ENCODE data around the gene LRRC61. TPM values are rescaled to one million over a fixed set of nuclear protein-coding genes. Genes with fewer than 3 reads are reported as not detected.

LRRC61 gene
- total and polyA plus RNA-seq, 2 of the 13 experiments (the other 11 are each of a cell fraction or from before 2014, with no cell fraction given), result 33.0 to 34.8 TPM

DNA sequence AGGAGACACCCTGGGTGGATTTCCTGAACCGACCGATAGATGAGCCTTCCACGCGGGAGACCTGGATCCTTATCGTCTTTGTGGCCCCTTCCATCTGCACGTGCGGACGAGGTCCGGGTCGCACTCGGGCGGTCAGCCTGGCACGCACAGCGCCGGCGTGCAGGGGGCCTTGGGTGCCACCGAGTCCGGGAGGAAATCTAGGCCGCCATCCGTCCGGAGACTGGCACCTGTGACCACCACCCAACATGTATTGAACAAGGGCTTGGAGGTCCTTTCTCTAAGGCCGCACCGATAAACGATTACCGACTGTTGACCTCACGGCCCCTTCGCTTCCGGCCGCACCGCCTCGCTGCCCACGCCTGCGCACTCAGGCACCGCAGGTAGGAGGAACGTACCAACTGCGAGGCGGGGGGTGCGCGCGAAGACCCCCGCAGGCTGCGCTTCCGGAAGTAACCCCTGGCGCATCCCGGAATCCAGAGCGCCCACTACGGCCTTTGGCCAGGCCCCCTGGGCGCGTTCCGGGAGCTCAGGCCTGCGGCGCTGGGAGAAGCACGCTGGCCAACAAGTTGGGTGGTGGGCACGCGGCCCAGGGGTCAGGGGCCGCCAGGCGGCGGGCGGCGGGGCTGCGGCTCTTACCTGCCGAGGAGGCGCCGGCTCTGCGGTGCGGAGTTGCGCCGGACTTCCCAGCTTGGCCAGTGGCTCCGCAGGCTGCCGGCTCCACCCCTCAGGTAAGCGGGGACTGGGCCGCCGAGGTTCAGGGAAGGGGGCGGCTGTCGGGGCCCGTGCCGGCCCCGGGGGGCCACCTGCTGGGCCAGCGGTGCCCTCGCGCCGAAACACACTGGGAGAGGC lies at the start of gene LRRC61, which contains the start of gene ACTR3C (continued):
- TF ChIP-seq ZNF788 (CRISPR knock-in tag; IDR thresholded peaks at IDR 0.05; ENCODE audit: borderline replicate concordance) (peak; percentile 81; the same call in 1 of the 2 replicates), ZNF431 (CRISPR knock-in tag; IDR thresholded peaks at IDR 0.05; ENCODE audit: borderline replicate concordance, low read depth) (peak; percentile 67), ZNF552 (CRISPR knock-in tag; IDR thresholded peaks at IDR 0.05; ENCODE audit: borderline replicate concordance) (no peak; the same call in none of the 2 replicates), MED1 (CRISPR knock-in tag; IDR thresholded peaks at IDR 0.05) (peak; percentile 83), RAD21 (CRISPR knock-in tag; IDR thresholded peaks at IDR 0.05) (no peak; the same call in none of the 2 replicates), HMG20A (CRISPR knock-in tag; IDR thresholded peaks at IDR 0.05; ENCODE audit: borderline replicate concordance) (no peak), TRIM24 (CRISPR knock-in tag; IDR thresholded peaks at IDR 0.05) (no peak), ZNF432 (CRISPR knock-in tag; IDR thresholded peaks at IDR 0.05; ENCODE audit: borderline replicate concordance) (no peak; the same call in 1 of the 2 replicates), SMC3 (IDR thresholded peaks at IDR 0.05; ENCODE audit: low read length) (no peak), CREM (IDR thresholded peaks at IDR 0.05) (no peak), CREM (CRISPR knock-in tag; IDR thresholded peaks at IDR 0.05) (no peak), MED13 (CRISPR knock-in tag; IDR thresholded peaks at IDR 0.05) (peak; percentile 16; the same call in 1 of the 2 replicates), FOXC1 (CRISPR knock-in tag; IDR thresholded peaks at IDR 0.05; ENCODE audit: borderline replicate concordance) (peak; percentile 92), ZNF672 (CRISPR knock-in tag; IDR thresholded peaks at IDR 0.05) (no peak; the same call in 1 of the 2 replicates), ZNF75D (CRISPR knock-in tag; IDR thresholded peaks at IDR 0.05; ENCODE audit: borderline replicate concordance) (no peak), CBX5 (CRISPR knock-in tag; IDR thresholded peaks at IDR 0.05; ENCODE audit: borderline replicate concordance) (peak; percentile 66; the same call in 1 of the 2 replicates)
- TF ChIP-seq, protein P1, sequence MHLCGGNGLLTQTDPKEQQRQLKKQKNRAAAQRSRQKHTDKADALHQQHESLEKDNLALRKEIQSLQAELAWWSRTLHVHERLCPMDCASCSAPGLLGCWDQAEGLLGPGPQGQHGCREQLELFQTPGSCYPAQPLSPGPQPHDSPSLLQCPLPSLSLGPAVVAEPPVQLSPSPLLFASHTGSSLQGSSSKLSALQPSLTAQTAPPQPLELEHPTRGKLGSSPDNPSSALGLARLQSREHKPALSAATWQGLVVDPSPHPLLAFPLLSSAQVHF (CRISPR knock-in tag; IDR thresholded peaks at IDR 0.05), result 0 out of 2 replicates have a peak, but pooled peaks have one; percentile 80
- TF ChIP-seq, protein P2, sequence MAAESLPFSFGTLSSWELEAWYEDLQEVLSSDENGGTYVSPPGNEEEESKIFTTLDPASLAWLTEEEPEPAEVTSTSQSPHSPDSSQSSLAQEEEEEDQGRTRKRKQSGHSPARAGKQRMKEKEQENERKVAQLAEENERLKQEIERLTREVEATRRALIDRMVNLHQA (CRISPR knock-in tag; IDR thresholded peaks at IDR 0.05), result no peak
- TF ChIP-seq, protein P3, sequence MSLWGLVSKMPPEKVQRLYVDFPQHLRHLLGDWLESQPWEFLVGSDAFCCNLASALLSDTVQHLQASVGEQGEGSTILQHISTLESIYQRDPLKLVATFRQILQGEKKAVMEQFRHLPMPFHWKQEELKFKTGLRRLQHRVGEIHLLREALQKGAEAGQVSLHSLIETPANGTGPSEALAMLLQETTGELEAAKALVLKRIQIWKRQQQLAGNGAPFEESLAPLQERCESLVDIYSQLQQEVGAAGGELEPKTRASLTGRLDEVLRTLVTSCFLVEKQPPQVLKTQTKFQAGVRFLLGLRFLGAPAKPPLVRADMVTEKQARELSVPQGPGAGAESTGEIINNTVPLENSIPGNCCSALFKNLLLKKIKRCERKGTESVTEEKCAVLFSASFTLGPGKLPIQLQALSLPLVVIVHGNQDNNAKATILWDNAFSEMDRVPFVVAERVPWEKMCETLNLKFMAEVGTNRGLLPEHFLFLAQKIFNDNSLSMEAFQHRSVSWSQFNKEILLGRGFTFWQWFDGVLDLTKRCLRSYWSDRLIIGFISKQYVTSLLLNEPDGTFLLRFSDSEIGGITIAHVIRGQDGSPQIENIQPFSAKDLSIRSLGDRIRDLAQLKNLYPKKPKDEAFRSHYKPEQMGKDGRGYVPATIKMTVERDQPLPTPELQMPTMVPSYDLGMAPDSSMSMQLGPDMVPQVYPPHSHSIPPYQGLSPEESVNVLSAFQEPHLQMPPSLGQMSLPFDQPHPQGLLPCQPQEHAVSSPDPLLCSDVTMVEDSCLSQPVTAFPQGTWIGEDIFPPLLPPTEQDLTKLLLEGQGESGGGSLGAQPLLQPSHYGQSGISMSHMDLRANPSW (CRISPR knock-in tag; IDR thresholded peaks at IDR 0.05; ENCODE audit: borderline replicate concordance), result no peak; the same call in 1 of the 2 replicates

All from HepG2 (cell line).